Gastrocnemius medialis (tissue), 4 donors: ENCODE measurements around the gene LBHD2. TPM values are rescaled to one million over a fixed set of nuclear protein-coding genes. Genes with fewer than 3 reads are reported as not detected.
A peak's percentile ranks its signal among the peaks of the same experiment; 100 is the strongest.
"Not testable (repeated sequence)": the region's sequence is repeated elsewhere in the genome, so short reads cannot be mapped to it uniquely, and the experiment has no call there.

Source experiments
- ATAC-seq, 2 donors: fragments of 150-250 bp; one replicate each; pipeline ENCODE4 v1.9.1; 2016
- DNase-seq, 2 donors: peaks; one replicate each; pipeline ENCODE4 v3.0.0-alpha.2; 2019
- H3K27ac ChIP-seq, 4 donors: fragments of 200-600 bp; sonication (generic); 1 replicate in 1 of 4; 2 replicates in 3 of 4; pipeline ENCODE4 v1.5.1; 2016 to 2018; ENCODE audit warnings: mild to moderate bottlenecking in 2 of 4, moderate library complexity in 1 of 4
- H3K27me3 ChIP-seq, 3 donors: fragments of 200-600 bp; sonication (generic) in 2 of 3; 1 replicate in 1 of 3; 2 replicates in 2 of 3; pipeline versions ENCODE4 v1.5.1 to v1.6.0; 2016 to 2019; ENCODE audit warnings: mild to moderate bottlenecking in 1 of 3, moderate library complexity in 1 of 3
- H3K36me3 ChIP-seq, 2 donors: fragments of 200-600 bp; sonication (generic) in 1 of 2; one replicate each; pipeline ENCODE4 v1.5.1; 2017 to 2018
- H3K4me1 ChIP-seq, 2 donors: fragments of 200-600 bp; sonication (generic) in 1 of 2; one replicate each; pipeline ENCODE4 v1.5.1; 2016 to 2017; ENCODE audit warnings: mild to moderate bottlenecking in 2 of 2
- H3K4me3 ChIP-seq, 4 donors: fragments of 200-600 bp; sonication (generic) in 3 of 4; 1 replicate in 1 of 4; 2 replicates in 3 of 4; pipeline ENCODE4 v1.5.1; 2016 to 2019; ENCODE audit warnings: mild to moderate bottlenecking in 2 of 4
- H3K9me3 ChIP-seq, 3 donors: fragments of 200-600 bp; sonication (generic) in 2 of 3; 1 replicate in 1 of 3; 2 replicates in 2 of 3; pipeline ENCODE4 v1.5.1; 2016 to 2019
- POLR2A ChIP-seq, 2 donors: fragments of 450-650 bp; IDR thresholded peaks; one replicate each; pipeline ENCODE4 v1.6.1; 2017; ENCODE audit warnings: antibody characterized with exemption in 2 of 2, mild to moderate bottlenecking in 2 of 2, moderate library complexity in 2 of 2
- in situ Hi-C, 4 donors: fragments of 200-750 bp; cut with MboI; loops; one replicate each; pipeline versions ENCODE4 v1.15.0 to v1.8.0; 2017; ENCODE audit warnings: low sequenced_read_pairs in 4 of 4
- intact Hi-C: fragments of 100-400 bp; cut with DNase I; formaldehyde crosslinking; loops from one replicate; pipeline ENCODE4 v1.15.1; 2023; ENCODE audit warnings: low total_unique reads
- total RNA-seq, 4 donors: library from RNA; depleted of rRNA; stranded (reverse); fragments of >200 nt; gene quantifications; one replicate each; pipeline versions ENCODE4 v1.1.0 to v1.2.3, GENCODE V29; 2016
- TF ChIP-seq, protein P1 (sequence below), 5 experiments: fragments of 450-650 bp in 3 of 5; fragments of 200-600 bp in 2 of 5; sonication (generic) in 2 of 5; IDR thresholded peaks in 4 of 5; conservative IDR thresholded peaks in 1 of 5; 1 replicate in 4 of 5; 2 replicates in 1 of 5; pipeline ENCODE4 v1.5.1; 2016 to 2019; ENCODE audit warnings: antibody characterized with exemption in 5 of 5, mild to moderate bottlenecking in 3 of 5, moderate library complexity in 3 of 5

The LBHD2 gene
- total RNA-seq: not detected

DNA sequence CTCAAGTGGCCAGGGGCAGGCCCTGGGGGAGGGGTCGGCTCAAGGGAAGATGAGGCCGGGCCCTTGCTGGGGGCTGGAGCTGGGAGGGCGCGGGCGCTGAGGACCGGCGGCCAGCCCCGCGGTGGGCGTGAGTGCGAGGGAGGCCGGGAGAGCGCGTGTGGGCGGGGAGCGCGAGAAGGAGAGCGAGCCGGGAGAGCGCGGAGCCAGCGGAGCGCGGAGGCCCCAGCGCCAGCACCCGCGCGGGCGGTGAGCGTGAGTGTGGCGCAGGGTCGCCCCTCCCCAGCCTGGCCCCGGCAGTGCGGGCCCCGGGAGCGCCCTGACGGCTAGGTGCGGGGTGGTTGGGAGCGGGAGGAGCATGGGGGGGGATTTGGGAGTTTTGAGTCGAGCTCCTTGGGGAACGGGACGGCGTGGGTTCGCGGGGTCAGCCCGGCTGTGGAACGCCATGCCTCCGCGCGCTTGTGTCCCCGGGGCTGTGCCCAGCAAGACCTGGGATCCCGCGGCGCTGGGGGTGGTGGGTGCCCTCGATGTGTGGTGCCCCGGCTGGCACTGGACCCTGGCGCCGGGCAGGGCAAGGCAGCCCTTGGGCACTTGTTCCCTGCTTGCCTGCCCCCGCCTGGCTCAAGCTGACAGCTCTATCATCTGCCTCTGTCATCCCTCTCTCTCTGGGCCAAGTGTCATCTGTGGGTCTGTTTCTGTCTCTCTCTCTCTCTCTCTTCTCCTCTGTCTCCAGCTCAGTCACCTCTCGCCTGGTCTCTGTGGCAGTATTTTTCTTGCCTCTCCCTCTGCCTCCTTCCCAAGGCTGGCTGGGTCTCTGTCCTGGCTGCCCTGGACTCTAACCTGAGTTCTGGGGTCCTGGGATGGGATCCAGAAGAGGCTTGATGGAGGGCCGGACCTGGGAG lies at the start of gene LBHD2:
Gene LBHD2, plus strand, starts transcription at position 190 of the 899 bp plus-strand sequence. CDS start 1,803 bp downstream, outside the sequence.
- Histone ChIP-seq H3K27me3 (peaks cover 4 to 22% (median 9%) of the 10 kb centered on the region in 3 donors), H3K9me3 (no peaks in the 10 kb centered on the region), H3K4me3 (peak within 1 kb of the TSS in 1 of 4 donors; percentile 21), H3K36me3 (no peaks in the 10 kb centered on the region), H3K27ac (no peak within 1 kb of the TSS), H3K4me1 (no peaks in the 10 kb centered on the region)
- TF ChIP-seq, protein P1, sequence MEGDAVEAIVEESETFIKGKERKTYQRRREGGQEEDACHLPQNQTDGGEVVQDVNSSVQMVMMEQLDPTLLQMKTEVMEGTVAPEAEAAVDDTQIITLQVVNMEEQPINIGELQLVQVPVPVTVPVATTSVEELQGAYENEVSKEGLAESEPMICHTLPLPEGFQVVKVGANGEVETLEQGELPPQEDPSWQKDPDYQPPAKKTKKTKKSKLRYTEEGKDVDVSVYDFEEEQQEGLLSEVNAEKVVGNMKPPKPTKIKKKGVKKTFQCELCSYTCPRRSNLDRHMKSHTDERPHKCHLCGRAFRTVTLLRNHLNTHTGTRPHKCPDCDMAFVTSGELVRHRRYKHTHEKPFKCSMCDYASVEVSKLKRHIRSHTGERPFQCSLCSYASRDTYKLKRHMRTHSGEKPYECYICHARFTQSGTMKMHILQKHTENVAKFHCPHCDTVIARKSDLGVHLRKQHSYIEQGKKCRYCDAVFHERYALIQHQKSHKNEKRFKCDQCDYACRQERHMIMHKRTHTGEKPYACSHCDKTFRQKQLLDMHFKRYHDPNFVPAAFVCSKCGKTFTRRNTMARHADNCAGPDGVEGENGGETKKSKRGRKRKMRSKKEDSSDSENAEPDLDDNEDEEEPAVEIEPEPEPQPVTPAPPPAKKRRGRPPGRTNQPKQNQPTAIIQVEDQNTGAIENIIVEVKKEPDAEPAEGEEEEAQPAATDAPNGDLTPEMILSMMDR (IDR thresholded peaks at IDR 0.05 in 4 of 5, conservative IDR thresholded peaks at IDR 0.05 in 1 of 5): no peak
- TF ChIP-seq POLR2A (IDR thresholded peaks at IDR 0.05): no peak
- in situ Hi-C loops: loop anchor here in 1 of 4 donors (25.0 kb wide), 1 partner anchor 203 kb away; no protein-coding TSS in a partner anchor
- intact Hi-C loops: no loop called here
- DNase-seq: no peak
- ATAC-seq: no peak

DNA sequence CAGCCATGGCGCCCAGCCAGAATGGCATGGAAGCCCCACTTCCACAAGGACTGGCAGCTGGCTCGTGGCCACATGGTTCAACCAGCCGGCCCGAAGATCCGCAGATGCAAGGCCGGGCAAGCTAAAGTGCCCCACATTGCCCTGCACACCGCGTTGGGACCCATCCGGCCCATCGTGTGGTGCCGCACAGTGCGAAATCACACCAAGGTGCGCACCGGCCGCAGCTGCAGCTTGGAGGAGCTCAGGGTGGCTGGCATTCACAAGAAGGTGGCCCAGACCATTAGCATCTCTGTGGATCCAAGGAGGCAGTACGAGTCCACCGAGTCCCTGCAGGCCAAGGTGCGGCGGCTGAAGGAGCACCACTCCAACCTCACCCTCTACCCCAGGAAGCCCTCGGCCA lies 42.5 kb upstream of the LBHD2 start:
- in situ Hi-C loops: no loop called here
- H3K36me3 ChIP-seq: no peaks in the 10 kb centered on the region
- peaks cover 15 to 19% of the 10 kb centered on the region in 2 donors for H3K4me1 ChIP-seq
- ATAC-seq (no peak), DNase-seq (no peak)
- TF ChIP-seq POLR2A (IDR thresholded peaks at IDR 0.05): no peak
- TF ChIP-seq, protein P1 (IDR thresholded peaks at IDR 0.05 in 4 of 5, conservative IDR thresholded peaks at IDR 0.05 in 1 of 5): no peak
- no peak overlapping the region for H3K4me3 ChIP-seq
- no peaks in the 10 kb centered on the region for H3K9me3 ChIP-seq
- H3K27me3 ChIP-seq: no peaks in the 10 kb centered on the region
- no peak overlapping the region for H3K27ac ChIP-seq
- intact Hi-C loops: no loop called here

DNA sequence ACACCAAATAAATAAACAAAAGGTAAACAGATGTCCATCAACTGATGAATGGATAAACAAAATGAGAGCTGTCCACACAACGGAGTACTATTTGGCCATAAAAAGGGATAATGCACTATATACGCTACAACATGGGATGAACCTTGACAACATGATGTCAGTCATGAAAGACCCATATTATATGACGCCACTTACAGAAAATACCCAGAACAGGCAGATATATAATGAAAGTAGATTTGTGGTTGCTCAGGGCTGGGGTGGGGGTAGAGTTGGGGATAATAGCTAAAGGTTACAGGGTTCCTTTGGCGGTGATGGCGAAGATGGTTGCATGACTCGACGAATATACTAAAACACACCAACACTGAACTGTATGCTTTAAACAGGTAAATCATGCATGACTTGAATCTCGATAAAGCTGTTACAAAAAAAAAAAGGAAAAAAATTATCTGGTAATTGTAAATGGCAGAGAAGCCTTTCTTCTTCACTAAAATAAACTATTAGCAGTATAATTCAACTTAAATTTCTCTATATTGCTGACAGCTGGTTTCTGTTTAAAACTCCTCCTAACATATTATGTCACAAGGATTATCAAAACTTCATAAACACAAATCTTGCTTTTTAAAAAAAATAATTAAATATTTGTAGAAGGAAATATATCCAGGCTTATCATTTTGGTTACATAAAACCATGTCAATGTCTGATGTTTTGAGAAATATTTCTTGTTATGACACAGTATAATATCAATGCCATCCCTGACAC lies 40.6 kb upstream of the LBHD2 start:
- no peak for ATAC-seq
- intact Hi-C loops (no loop called here), in situ Hi-C loops (no loop called here)
- no peak overlapping the region for H3K4me3 ChIP-seq
- no peaks in the 10 kb centered on the region for H3K9me3 ChIP-seq
- H3K36me3 ChIP-seq: no peaks in the 10 kb centered on the region
- H3K27ac ChIP-seq: no peak overlapping the region
- H3K27me3 ChIP-seq: no peaks in the 10 kb centered on the region
- peaks cover 21 to 24% of the 10 kb centered on the region in 2 donors for H3K4me1 ChIP-seq
- no peak for DNase-seq
- TF ChIP-seq POLR2A (IDR thresholded peaks at IDR 0.05): no peak
- TF ChIP-seq, protein P1 (IDR thresholded peaks at IDR 0.05 in 4 of 5, conservative IDR thresholded peaks at IDR 0.05 in 1 of 5): no peak

DNA sequence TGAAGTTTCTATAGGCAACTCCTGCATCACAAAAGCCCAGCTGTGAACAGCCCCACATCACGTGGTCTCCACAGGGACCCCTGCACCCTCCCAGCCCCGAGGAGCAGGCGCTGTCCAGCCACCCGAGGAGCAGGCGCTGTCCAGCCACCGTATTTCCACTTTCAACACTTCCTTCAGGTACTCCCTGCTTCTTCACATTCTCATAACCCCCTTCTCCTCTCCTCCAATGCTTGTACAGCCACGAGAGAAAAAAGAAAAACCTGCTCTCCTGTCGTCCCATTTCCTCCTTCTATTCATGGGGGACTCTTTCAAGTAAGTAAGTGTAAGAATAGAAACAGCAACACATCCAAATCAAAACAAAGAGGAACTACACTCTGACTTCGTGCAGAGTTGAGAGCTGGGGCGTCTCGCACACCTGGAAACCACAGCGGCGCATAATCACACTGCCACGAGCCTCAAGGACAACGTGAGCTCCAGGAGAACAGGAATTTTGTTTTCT lies 38.6 kb upstream of the LBHD2 start:
- Histone ChIP-seq H3K36me3 (no peaks in the 10 kb centered on the region), H3K9me3 (no peaks in the 10 kb centered on the region), H3K4me3 (no peak overlapping the region), H3K27ac (peak overlapping the region in 1 of 4 donors; percentile 8), H3K4me1 (peaks cover 21 to 29% of the 10 kb centered on the region in 2 donors), H3K27me3 (no peaks in the 10 kb centered on the region)
- ATAC-seq (no peak), DNase-seq (no peak)
- intact Hi-C loops (no loop called here), in situ Hi-C loops (no loop called here)
- TF ChIP-seq, protein P1 (IDR thresholded peaks at IDR 0.05 in 4 of 5, conservative IDR thresholded peaks at IDR 0.05 in 1 of 5): no peak
- TF ChIP-seq POLR2A (IDR thresholded peaks at IDR 0.05): no peak

DNA sequence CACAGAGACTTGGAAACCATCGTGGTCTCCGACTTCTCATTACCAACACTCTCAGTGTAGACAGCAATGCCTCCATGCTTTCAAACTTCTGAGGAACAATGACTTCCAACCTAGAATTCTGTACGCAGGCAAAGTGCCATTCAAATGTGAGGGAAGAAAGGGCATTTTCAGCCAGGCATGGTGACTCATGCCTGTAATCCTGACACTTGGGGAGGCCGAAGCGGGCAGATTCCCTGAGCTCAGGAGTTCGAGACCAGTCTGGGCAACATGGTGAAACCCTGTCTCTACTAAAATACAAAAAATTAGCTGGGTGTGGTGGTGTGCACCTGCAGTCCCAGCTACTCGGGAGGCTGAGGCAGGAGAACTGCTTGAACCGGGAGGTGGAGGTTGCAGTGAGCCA lies 36.6 kb upstream of the LBHD2 start:
- H3K27me3 ChIP-seq, ATAC-seq, H3K9me3 ChIP-seq, H3K27ac ChIP-seq, DNase-seq, in situ Hi-C loops, H3K4me3 ChIP-seq, intact Hi-C loops, H3K36me3 ChIP-seq: not testable (repeated sequence)
- peaks cover 24 to 29% of the 10 kb centered on the region in 2 donors for H3K4me1 ChIP-seq
